Kidney epithelial cell (primary cell): ENCODE data around the gene ANKRD13D. TPM values are rescaled to one million over a fixed set of nuclear protein-coding genes. Genes with fewer than 3 reads are reported as not detected.

ENCODE experiments used
- DNase-seq: peaks from one replicate; pipeline ENCODE4 v3.0.0-alpha.2; 2010; ENCODE audit warnings: low read depth
- H3K27me3 ChIP-seq: 2 replicates; pipeline ENCODE4 v1.6.0; 2011; ENCODE audit warnings: low read length; ENCODE audit not compliant: control insufficient read depth, insufficient read depth
- H3K36me3 ChIP-seq: 2 replicates; pipeline ENCODE4 v1.5.1; 2011; ENCODE audit warnings: low read length; ENCODE audit not compliant: control insufficient read depth, insufficient read depth
- H3K4me3 ChIP-seq: 2 replicates; pipeline ENCODE4 v1.5.1; 2011; ENCODE audit warnings: low read depth, mild to moderate bottlenecking, control low read depth, low read length
- CTCF ChIP-seq: IDR thresholded peaks from 2 replicates; pipeline ENCODE4 v1.5.1; 2011; ENCODE audit warnings: mild to moderate bottlenecking, moderate library complexity, low read length, control low read depth, inconsistent platforms; ENCODE audit not compliant: insufficient read depth, poor library complexity, severe bottlenecking
- total RNA-seq: library from RNA; depleted of rRNA; stranded (reverse); fragments of >200 nt; gene quantifications from 2 replicates; pipeline ENCODE4 v1.2.3, GENCODE V29; 2015

The ANKRD13D gene
- total RNA-seq, 1 donor from 2014 or later = 48.5 TPM

DNA sequence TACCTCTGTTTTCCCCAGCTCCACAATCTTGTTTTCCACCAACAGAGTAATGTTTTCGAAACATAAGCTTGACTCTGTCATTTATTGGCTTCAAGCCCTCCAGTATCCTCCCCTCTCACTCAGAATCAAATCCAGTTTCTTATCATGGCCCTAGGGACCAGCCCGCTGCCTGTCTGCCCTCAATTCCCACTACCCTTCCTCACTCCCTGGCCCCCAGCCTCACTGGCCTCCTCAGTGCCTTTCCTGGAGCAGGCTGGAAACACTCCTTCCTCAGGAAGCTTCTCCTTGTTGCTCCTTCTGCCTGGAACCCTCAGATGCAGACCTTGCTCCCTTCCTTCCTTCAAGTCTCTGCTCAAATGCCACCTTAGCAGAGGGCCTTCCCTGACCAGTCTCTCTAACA lies 60.4 kb downstream of the ANKRD13D start:
- DNase-seq = no peak
- H3K4me3 ChIP-seq = no peak overlapping the region

DNA sequence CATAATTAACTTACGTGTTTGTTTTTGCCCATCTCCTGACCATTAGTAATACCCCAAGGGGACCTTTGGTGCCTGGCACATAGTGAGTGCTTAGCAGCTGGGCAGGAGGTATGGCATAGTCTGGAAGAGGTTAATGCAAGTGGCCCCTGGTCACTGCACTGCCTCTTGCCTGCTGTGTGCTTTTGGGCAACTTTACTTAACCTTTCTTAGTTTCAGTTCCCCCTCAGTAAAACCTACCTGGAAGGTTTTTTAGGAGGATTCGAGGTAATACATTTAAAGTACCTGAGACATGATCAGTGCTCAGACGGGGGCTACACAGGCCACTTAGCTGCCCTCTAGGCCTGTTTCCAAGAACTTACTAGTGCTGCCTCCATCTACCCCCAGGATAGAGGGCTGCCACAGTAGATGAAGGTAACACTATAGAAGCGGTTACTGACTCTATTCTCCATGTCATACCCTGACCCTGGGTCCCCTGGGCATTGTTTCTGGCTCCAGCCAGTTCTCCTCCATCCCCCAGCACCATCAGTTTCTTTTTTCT lies 60.9 kb downstream of the ANKRD13D start:
- no peak overlapping the region for H3K4me3 ChIP-seq
- DNase-seq = no peak
- no peak for TF ChIP-seq CTCF
- no peaks in the 10 kb centered on the region for H3K36me3 ChIP-seq
- H3K27me3 ChIP-seq = no peaks in the 10 kb centered on the region

More for the DNA sequence above, 60.4 kb downstream of the ANKRD13D start:
- no peak for TF ChIP-seq CTCF
- no peaks in the 10 kb centered on the region for H3K27me3 ChIP-seq
- H3K36me3 ChIP-seq = no peaks in the 10 kb centered on the region

- peak; percentile 93 for TF ChIP-seq CTCF
- no peaks in the 10 kb centered on the region for H3K27me3 ChIP-seq
- no peaks in the 10 kb centered on the region for H3K36me3 ChIP-seq
- DNase-seq = no peak
- no peak overlapping the region for H3K4me3 ChIP-seq
Measured at GRCh38 chr11:67351275-67352005, 62.3 kb downstream of the ANKRD13D start.

Other genes starting within 250 kb of the ANKRD13D start
- gene RHOD, start 232.5 kb upstream of the ANKRD13D start, total RNA-seq = 97.0 and 112 TPM in 2 replicates
- 36.2 and 52.1 TPM in 2 replicates for gene KDM2A, start 170.0 kb upstream of the ANKRD13D start, total RNA-seq
- gene GRK2, start 22.8 kb upstream of the ANKRD13D start, total RNA-seq = 46.4 and 51.3 TPM in 2 replicates
- gene SSH3, start 14.2 kb downstream of the ANKRD13D start, total RNA-seq = 37.2 and 39.9 TPM in 2 replicates
- gene POLD4, start 64.2 kb downstream of the ANKRD13D start, total RNA-seq = 70.7 and 75.5 TPM in 2 replicates
- 33.1 and 34.3 TPM in 2 replicates for gene CLCF1, start 84.3 kb downstream of the ANKRD13D start, total RNA-seq
- gene RAD9A, start 102.7 kb downstream of the ANKRD13D start, total RNA-seq = 8.3 and 13.6 TPM in 2 replicates
- gene PPP1CA, start 112.6 kb downstream of the ANKRD13D start, total RNA-seq = 309 and 319 TPM in 2 replicates
- 0.84 and 1.0 TPM in 2 replicates for gene TBC1D10C, start 114.8 kb downstream of the ANKRD13D start, total RNA-seq
- 0.21 and 0.27 TPM in 2 replicates for gene CARNS1, start 126.4 kb downstream of the ANKRD13D start, total RNA-seq
- gene RPS6KB2, start 139.2 kb downstream of the ANKRD13D start, total RNA-seq = 64.6 and 86.5 TPM in 2 replicates
- gene PTPRCAP, start 148.4 kb downstream of the ANKRD13D start, total RNA-seq = 2.5 and 3.0 TPM in 2 replicates
- gene CORO1B, start 154.2 kb downstream of the ANKRD13D start, total RNA-seq = 136 and 153 TPM in 2 replicates
- not detected in 2 replicates for gene GPR152, start 163.4 kb downstream of the ANKRD13D start, total RNA-seq
- 0.17 TPM in 1 of 2 replicates, not detected in the other for gene CABP4, start 166.1 kb downstream of the ANKRD13D start, total RNA-seq
- gene TMEM134, start 179.9 kb downstream of the ANKRD13D start, total RNA-seq = 53.8 and 102 TPM in 2 replicates
- 45.9 and 55.9 TPM in 2 replicates for gene AIP, start 193.7 kb downstream of the ANKRD13D start, total RNA-seq
- gene PITPNM1, start 216.1 kb downstream of the ANKRD13D start, total RNA-seq = 50.8 and 55.5 TPM in 2 replicates
- gene CDK2AP2, start 218.9 kb downstream of the ANKRD13D start, total RNA-seq = 104 and 135 TPM in 2 replicates
- not detected in 2 replicates for gene CABP2, start 234.1 kb downstream of the ANKRD13D start, total RNA-seq